Measurements from ENCODE around the gene TRPM3. TPM values are rescaled to one million over a fixed set of nuclear protein-coding genes. Genes with fewer than 3 reads are reported as not detected.
"Not testable (repeated sequence)": the region's sequence is repeated elsewhere in the genome, so short reads cannot be mapped to it uniquely, and the experiment has no call there.

TRPM3 gene
- total RNA-seq, 1 donor from 2014 or later = not detected

GRCh38 chr9:70629080-70629685, 492.2 kb downstream of the TRPM3 start:
- H3K4me1 Mint-ChIP-seq (ENCODE audit: low read depth); intact Hi-C loops (cut with micrococcal nuclease); H3K27ac Mint-ChIP-seq; H3K4me3 Mint-ChIP-seq (ENCODE audit: low read depth); H3K27me3 Mint-ChIP-seq (ENCODE audit: low read depth); DNase-seq (ENCODE audit: low spot score); H3K9me3 Mint-ChIP-seq; H3K36me3 Mint-ChIP-seq (ENCODE audit: low read depth): not testable (repeated sequence)

GRCh38 chr9:70625078-70625477, 496.3 kb downstream of the TRPM3 start:
- Mint-ChIP-seq H3K4me3 (ENCODE audit: low read depth) (no peak overlapping the region), H3K27ac (no peak overlapping the region), H3K36me3 (ENCODE audit: low read depth) (no peaks in the 10 kb centered on the region), H3K4me1 (ENCODE audit: low read depth) (no peaks in the 10 kb centered on the region), H3K9me3 (no peaks in the 10 kb centered on the region), H3K27me3 (ENCODE audit: low read depth) (peaks cover 2% of the 10 kb centered on the region)
- intact Hi-C loops (cut with micrococcal nuclease) = no loop called here
- no peak for DNase-seq (ENCODE audit: low spot score)

GRCh38 chr9:70618784-70619183, 502.6 kb downstream of the TRPM3 start:
- H3K4me3 Mint-ChIP-seq (ENCODE audit: low read depth) = no peak overlapping the region
- no peak for DNase-seq (ENCODE audit: low spot score)
- no peaks in the 10 kb centered on the region for H3K9me3 Mint-ChIP-seq
- H3K27me3 Mint-ChIP-seq (ENCODE audit: low read depth) = peaks cover 4% of the 10 kb centered on the region
- intact Hi-C loops (cut with micrococcal nuclease) = no loop called here
- H3K36me3 Mint-ChIP-seq (ENCODE audit: low read depth) = no peaks in the 10 kb centered on the region
- H3K27ac Mint-ChIP-seq = no peak overlapping the region
- H3K4me1 Mint-ChIP-seq (ENCODE audit: low read depth) = no peaks in the 10 kb centered on the region

DNA sequence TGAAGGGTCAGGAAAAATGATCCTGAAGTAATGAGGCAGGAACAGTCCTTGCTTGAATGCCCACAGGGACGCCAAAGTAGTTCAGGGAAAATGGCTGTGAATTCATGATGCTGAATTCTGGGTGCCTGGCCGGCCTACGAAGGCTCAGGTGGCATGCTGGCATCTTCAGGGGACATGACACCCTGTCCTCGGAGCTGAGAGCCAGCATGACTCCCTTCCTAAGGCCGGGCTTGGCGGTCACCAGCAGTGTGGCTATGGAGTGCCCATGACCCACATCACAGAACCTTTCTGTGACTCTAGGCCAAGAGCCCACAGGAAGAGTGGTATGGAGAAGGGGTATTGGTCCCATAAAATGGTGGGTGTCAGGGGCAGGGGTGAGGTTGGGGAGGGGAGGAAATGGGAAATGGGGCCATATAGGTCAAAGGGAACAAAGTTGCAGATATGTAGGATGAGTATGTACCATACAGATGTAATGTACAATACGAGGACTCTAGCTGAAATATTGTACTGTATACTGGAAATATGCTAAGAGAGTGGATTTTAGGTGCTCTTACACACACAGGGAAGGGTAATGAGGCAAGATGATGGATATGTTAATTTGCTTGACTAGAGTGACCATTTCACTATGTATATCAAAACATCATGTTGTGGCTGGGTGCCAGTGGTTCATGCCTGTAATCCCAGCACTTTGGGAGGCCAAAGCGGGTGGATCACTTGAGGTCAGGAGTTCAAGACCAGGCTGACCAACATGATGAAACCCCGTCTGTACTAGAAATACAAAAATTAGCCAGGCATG, 504.2 kb downstream of the TRPM3 start:
- Mint-ChIP-seq H3K36me3 (ENCODE audit: low read depth) (no peaks in the 10 kb centered on the region), H3K9me3 (no peaks in the 10 kb centered on the region), H3K27me3 (ENCODE audit: low read depth) (peaks cover 6% of the 10 kb centered on the region), H3K4me3 (ENCODE audit: low read depth) (no peak overlapping the region), H3K4me1 (ENCODE audit: low read depth) (no peaks in the 10 kb centered on the region), H3K27ac (no peak overlapping the region)
- intact Hi-C loops (cut with micrococcal nuclease) = no loop called here
- DNase-seq (ENCODE audit: low spot score) = no peak

- H3K27ac Mint-ChIP-seq = no peak overlapping the region
- intact Hi-C loops (cut with micrococcal nuclease) = no loop called here
- no peak overlapping the region for H3K4me3 Mint-ChIP-seq (ENCODE audit: low read depth)
- H3K4me1 Mint-ChIP-seq (ENCODE audit: low read depth) = no peaks in the 10 kb centered on the region
- DNase-seq (ENCODE audit: low spot score) = no peak
- H3K27me3 Mint-ChIP-seq (ENCODE audit: low read depth) = peaks cover 6% of the 10 kb centered on the region
- no peaks in the 10 kb centered on the region for H3K36me3 Mint-ChIP-seq (ENCODE audit: low read depth)
- H3K9me3 Mint-ChIP-seq = no peaks in the 10 kb centered on the region
These were observed 505.0 kb downstream of the TRPM3 start for GRCh38 chr9:70616228-70616990.

DNA sequence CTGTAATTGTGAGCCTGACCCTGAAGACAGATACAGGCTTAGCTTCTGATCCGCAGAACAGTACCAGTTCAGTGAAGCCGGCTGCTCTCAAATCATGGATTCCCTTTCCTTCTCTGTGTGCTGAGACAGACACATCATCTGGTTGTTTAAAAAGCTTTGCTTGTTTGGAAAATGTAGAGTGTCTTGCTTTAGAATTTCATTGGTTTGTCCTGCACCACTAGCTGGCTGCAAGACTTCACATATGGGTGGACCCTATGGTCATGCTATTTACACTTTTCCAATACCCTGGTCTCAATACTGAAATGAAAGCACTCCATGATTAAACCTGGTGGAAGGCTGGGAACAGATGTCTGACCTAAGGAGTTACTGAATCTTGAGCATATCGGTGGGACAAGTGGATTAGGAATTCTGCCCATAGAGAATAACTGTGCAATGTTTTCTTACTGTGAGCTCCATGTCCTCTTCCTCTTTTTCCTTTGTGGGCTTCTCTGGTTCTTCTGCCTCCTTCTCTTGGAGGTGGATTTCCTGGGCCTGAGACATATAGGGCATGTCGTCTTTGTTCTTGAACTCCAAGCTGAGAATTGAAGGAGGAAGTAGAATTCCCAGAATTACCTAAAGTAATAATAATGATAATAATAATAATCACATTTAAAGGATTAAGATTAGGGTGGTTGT, 505.8 kb downstream of the TRPM3 start:
- Mint-ChIP-seq H3K9me3 (no peaks in the 10 kb centered on the region), H3K27me3 (ENCODE audit: low read depth) (peaks cover 6% of the 10 kb centered on the region), H3K4me3 (ENCODE audit: low read depth) (no peak overlapping the region), H3K27ac (no peak overlapping the region), H3K36me3 (ENCODE audit: low read depth) (no peaks in the 10 kb centered on the region), H3K4me1 (ENCODE audit: low read depth) (no peaks in the 10 kb centered on the region)
- intact Hi-C loops (cut with micrococcal nuclease) = no loop called here
- DNase-seq (ENCODE audit: low spot score) = no peak

DNA sequence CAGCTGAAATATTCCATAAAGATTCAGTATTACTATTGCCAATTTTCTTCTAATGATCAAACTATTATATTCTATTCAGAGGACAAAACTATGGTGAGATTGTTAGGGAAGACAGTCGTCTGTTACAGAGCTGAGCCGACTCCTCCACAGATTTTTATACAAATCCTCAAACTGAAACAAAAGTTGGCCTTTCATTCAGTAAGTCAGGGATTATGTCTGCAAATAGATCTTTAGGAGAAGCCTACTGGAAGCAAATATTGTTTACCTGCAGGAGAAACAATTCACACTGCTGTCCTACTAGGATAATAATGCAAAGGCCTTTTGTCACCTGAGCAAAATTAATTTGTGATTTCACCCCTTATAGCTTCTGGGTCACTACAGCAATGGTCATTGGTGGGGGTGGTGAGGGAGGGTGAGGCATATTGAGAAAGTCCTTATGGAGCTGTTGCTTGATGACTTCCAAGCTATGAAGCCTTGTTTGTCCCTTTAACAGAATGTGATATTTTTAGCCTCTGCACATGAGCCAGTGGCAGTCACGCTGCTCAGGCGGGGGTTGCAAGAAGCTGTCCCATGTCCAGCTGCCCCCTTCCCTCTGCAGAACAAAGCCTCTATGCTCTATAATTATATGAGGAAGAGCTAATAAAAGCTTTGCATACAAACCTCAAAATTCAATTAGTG, 506.5 kb downstream of the TRPM3 start:
- Mint-ChIP-seq H3K4me1 (ENCODE audit: low read depth) (no peaks in the 10 kb centered on the region), H3K27ac (no peak overlapping the region), H3K9me3 (no peaks in the 10 kb centered on the region), H3K27me3 (ENCODE audit: low read depth) (peaks cover 6% of the 10 kb centered on the region), H3K36me3 (ENCODE audit: low read depth) (no peaks in the 10 kb centered on the region), H3K4me3 (ENCODE audit: low read depth) (no peak overlapping the region)
- DNase-seq (ENCODE audit: low spot score) = no peak
- intact Hi-C loops (cut with micrococcal nuclease) = no loop called here

- H3K4me1 Mint-ChIP-seq (ENCODE audit: low read depth) = no peaks in the 10 kb centered on the region
- no peak overlapping the region for H3K4me3 Mint-ChIP-seq (ENCODE audit: low read depth)
- no peak for DNase-seq (ENCODE audit: low spot score)
- H3K27me3 Mint-ChIP-seq (ENCODE audit: low read depth) = peaks cover 6% of the 10 kb centered on the region
- no peak overlapping the region for H3K27ac Mint-ChIP-seq
- H3K36me3 Mint-ChIP-seq (ENCODE audit: low read depth) = no peaks in the 10 kb centered on the region
- intact Hi-C loops (cut with micrococcal nuclease) = no loop called here
- no peaks in the 10 kb centered on the region for H3K9me3 Mint-ChIP-seq
These were observed 508.2 kb downstream of the TRPM3 start for GRCh38 chr9:70613024-70613768.

DNA sequence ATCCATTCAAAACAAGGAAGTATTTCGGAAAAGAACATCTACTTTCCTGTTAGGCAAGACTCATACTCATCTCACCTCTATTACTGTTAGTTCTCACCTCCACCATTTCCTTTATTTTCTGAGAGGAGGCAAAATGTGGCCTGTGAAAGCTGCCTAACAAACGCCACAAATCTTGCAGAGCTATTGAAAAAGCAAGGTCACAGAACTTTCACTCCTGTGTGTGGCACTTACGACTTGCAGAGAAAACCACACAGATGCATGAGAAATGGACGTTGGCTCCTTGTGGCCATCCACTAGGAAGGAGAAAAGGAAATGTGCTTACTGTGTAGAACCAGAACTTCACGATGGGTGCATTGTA, 511.2 kb downstream of the TRPM3 start:
- peaks cover 3% of the 10 kb centered on the region for H3K4me1 Mint-ChIP-seq (ENCODE audit: low read depth)
- H3K4me3 Mint-ChIP-seq (ENCODE audit: low read depth) = no peak overlapping the region
- H3K9me3 Mint-ChIP-seq = no peaks in the 10 kb centered on the region
- H3K27me3 Mint-ChIP-seq (ENCODE audit: low read depth) = peaks cover 4% of the 10 kb centered on the region
- no peaks in the 10 kb centered on the region for H3K36me3 Mint-ChIP-seq (ENCODE audit: low read depth)
- intact Hi-C loops (cut with micrococcal nuclease) = no loop called here
- no peak for DNase-seq (ENCODE audit: low spot score)
- H3K27ac Mint-ChIP-seq = no peak overlapping the region

- Mint-ChIP-seq H3K9me3 (no peaks in the 10 kb centered on the region), H3K36me3 (ENCODE audit: low read depth) (no peaks in the 10 kb centered on the region), H3K27ac (no peak overlapping the region), H3K4me1 (ENCODE audit: low read depth) (peaks cover 3% of the 10 kb centered on the region), H3K4me3 (ENCODE audit: low read depth) (no peak overlapping the region), H3K27me3 (ENCODE audit: low read depth) (peaks cover 4% of the 10 kb centered on the region)
- DNase-seq (ENCODE audit: low spot score) = no peak
- intact Hi-C loops (cut with micrococcal nuclease) = loop anchor here (10.0 kb wide), 1 partner anchor 635 kb away; no protein-coding TSS in a partner anchor
These were observed 511.7 kb downstream of the TRPM3 start for GRCh38 chr9:70609542-70610286.

DNA sequence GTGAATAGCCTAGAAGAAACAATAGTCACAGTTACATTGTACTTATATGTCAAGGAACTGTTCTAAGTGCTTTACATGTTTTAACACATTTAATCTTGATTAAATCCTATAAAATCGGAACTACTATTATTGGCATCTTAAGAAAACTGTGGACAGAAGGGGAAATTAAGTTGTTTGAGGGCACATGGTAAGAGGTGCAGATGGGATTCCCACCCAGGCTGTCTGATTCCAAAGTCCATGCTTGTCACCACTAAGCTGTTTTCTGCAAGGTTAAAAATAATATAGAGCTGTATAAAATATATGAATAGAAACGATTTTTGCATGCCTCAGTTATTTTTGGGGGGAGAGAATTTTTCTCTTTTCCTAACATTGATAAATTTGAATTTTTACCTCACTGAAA, 512.4 kb downstream of the TRPM3 start:
- H3K4me3 Mint-ChIP-seq (ENCODE audit: low read depth) = no peak overlapping the region
- DNase-seq (ENCODE audit: low spot score) = no peak
- H3K9me3 Mint-ChIP-seq = no peaks in the 10 kb centered on the region
- H3K4me1 Mint-ChIP-seq (ENCODE audit: low read depth) = peaks cover 3% of the 10 kb centered on the region
- H3K27me3 Mint-ChIP-seq (ENCODE audit: low read depth) = peaks cover 4% of the 10 kb centered on the region
- intact Hi-C loops (cut with micrococcal nuclease) = loop anchor here (10.0 kb wide), 1 partner anchor 634 kb away; no protein-coding TSS in a partner anchor
- no peaks in the 10 kb centered on the region for H3K36me3 Mint-ChIP-seq (ENCODE audit: low read depth)
- no peak overlapping the region for H3K27ac Mint-ChIP-seq

Measured in activated T-helper 2 cell treated with anti-CD3 and anti-CD28 coated beads, Interferon-gamma antibody, Interleukin-2, Interleukin-4, amounts not matched to agents 10 μg/mL and 5 μg/mL and 100 μg/mL, durations not matched to agents 14 hours and 24 hours and 36 hours (primary cell).